PC-3 (cell line): ENCODE data around the gene EXD3.

Experiments
- EZH2 ChIP-seq: fragments of 300-600 bp; sonication (generic); IDR thresholded peaks from one replicate; pipeline ENCODE4 v1.6.1; 2017; ENCODE audit warnings: antibody characterized with exemption, mild to moderate bottlenecking, low read length; ENCODE audit not compliant: unreplicated experiment
- EZH2phosphoT487 ChIP-seq: fragments of 300-600 bp; sonication (generic); IDR thresholded peaks from 2 replicates; pipeline ENCODE4 v1.6.1; 2018; ENCODE audit warnings: mild to moderate bottlenecking, antibody characterized with exemption, low read length, borderline replicate concordance
- TF ChIP-seq, protein P1 (sequence below): fragments of 300-600 bp; sonication (generic); conservative IDR thresholded peaks from 2 replicates; pipeline ENCODE4 v1.5.1; 2017; ENCODE audit warnings: antibody characterized with exemption, low read depth, mild to moderate bottlenecking, low read length

DNA sequence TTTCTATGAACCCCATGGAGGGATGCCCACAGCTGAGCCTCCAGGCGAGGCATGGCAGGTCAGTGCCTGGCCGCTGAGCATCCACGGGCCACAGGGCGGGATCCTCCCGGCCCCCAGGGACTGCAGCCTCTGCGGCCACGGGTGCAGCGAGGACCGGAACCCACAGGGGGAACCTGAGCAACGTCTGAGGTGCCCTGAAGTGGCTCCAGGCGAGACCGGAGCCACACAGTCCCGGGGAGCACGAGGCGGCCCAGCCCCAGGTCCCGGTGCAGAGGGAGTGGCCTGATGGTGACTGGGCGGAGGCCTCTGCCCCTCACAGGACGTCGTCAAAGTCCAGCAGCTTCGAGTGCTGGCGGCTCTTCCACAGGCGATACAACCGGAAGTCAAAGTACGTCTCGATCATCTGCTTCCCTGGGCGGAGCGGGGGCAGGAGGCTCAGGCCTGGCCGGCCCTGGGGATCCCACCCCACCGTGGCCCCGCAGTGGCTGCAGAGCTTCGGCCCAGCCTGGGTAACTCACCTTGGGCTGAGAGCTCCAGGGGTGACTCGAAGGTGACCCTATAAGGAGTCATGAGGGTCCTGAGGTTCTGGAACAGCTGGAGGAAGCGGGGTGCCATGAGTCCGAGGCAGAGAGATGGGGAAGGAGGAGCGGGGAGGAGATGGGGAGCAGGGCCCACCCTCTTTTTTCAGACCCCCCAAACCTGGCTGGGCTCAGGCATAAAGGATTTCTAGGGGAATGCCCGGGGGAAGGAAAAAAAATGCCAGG is 26.3 kb upstream of the EXD3 start:
- TF ChIP-seq, protein P1, sequence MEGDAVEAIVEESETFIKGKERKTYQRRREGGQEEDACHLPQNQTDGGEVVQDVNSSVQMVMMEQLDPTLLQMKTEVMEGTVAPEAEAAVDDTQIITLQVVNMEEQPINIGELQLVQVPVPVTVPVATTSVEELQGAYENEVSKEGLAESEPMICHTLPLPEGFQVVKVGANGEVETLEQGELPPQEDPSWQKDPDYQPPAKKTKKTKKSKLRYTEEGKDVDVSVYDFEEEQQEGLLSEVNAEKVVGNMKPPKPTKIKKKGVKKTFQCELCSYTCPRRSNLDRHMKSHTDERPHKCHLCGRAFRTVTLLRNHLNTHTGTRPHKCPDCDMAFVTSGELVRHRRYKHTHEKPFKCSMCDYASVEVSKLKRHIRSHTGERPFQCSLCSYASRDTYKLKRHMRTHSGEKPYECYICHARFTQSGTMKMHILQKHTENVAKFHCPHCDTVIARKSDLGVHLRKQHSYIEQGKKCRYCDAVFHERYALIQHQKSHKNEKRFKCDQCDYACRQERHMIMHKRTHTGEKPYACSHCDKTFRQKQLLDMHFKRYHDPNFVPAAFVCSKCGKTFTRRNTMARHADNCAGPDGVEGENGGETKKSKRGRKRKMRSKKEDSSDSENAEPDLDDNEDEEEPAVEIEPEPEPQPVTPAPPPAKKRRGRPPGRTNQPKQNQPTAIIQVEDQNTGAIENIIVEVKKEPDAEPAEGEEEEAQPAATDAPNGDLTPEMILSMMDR, result no peak
- TF ChIP-seq EZH2 (no peak), EZH2phosphoT487 (no peak)
